ENCODE data around the gene SORL1.

GRCh38 chr11:121630041-121630440 lies 177.9 kb downstream of the SORL1 start:
- TF ChIP-seq SUZ12 (IDR thresholded peaks at IDR 0.05): no peak
- no peak for TF ChIP-seq SP1 (IDR thresholded peaks at IDR 0.05)
- TF ChIP-seq ELF4 (IDR thresholded peaks at IDR 0.05): no peak
- no peak for TF ChIP-seq TARDBP (IDR thresholded peaks at IDR 0.05)
- no peak for TF ChIP-seq ARNT (IDR thresholded peaks at IDR 0.05)
- TF ChIP-seq LEF1 (IDR thresholded peaks at IDR 0.05; ENCODE audit: borderline replicate concordance): no peak
- TF ChIP-seq HDGF (IDR thresholded peaks at IDR 0.05; ENCODE audit: borderline replicate concordance): no peak
- no peak for TF ChIP-seq FOXM1 (IDR thresholded peaks at IDR 0.05; ENCODE audit: borderline replicate concordance)
- TF ChIP-seq FOXA1 (IDR thresholded peaks at IDR 0.05): no peak
- no peak for TF ChIP-seq PKNOX1 (IDR thresholded peaks at IDR 0.05)
- TF ChIP-seq BHLHE40 (IDR thresholded peaks at IDR 0.05; ENCODE audit: borderline replicate concordance): no peak
